GM12878 (cell line): ENCODE results near the gene RAPSN. TPM values are rescaled to one million over a fixed set of nuclear protein-coding genes. Genes with fewer than 3 reads are reported as not detected.
A peak's percentile ranks its signal among the peaks of the same experiment; 100 is the strongest.

ENCODE experiments used
- CEBPZ ChIP-seq: fragments of 150-350 bp; IDR thresholded peaks from 2 replicates; pipeline ENCODE4 v1.6.1; 2016; ENCODE audit warnings: low read depth, low read length
- CHD2 ChIP-seq: IDR thresholded peaks from 2 replicates; pipeline ENCODE4 v1.6.1; 2011; ENCODE audit warnings: low read depth, low read length, improper control_type of control experiment, borderline replicate concordance
- CREM ChIP-seq: IDR thresholded peaks from 2 replicates; pipeline ENCODE4 v1.6.1; 2014; ENCODE audit warnings: antibody characterized with exemption, low read depth
- DPF2 ChIP-seq: fragments of 450-650 bp; IDR thresholded peaks from 2 replicates; pipeline ENCODE4 v1.6.1; 2017; ENCODE audit warnings: mild to moderate bottlenecking
- EGR1 ChIP-seq, 2 experiments: IDR thresholded peaks; 1 replicate in 1 of 2; 2 replicates in 1 of 2; pipeline ENCODE4 v1.6.1; 2011 to 2012; ENCODE audit warnings: low read depth in 2 of 2, low read length in 2 of 2, borderline replicate concordance in 1 of 2, mild to moderate bottlenecking in 1 of 2, moderate library complexity in 1 of 2
- KDM1A ChIP-seq: fragments of 200-600 bp; sonication (generic); IDR thresholded peaks from 2 replicates; pipeline ENCODE4 v1.6.1; 2016; ENCODE audit warnings: borderline replicate concordance
- MYC ChIP-seq: IDR thresholded peaks from 2 replicates; pipeline ENCODE4 v1.6.1; 2011; ENCODE audit warnings: mild to moderate bottlenecking, low read length, moderate library complexity, inconsistent platforms; ENCODE audit not compliant: insufficient read depth, insufficient replicate concordance, insufficient read length, severe bottlenecking
- NFYB ChIP-seq: IDR thresholded peaks from 2 replicates; pipeline ENCODE4 v1.6.1; 2011; ENCODE audit warnings: low read depth, mild to moderate bottlenecking, low read length, improper control_type of control experiment, moderate library complexity; ENCODE audit not compliant: insufficient read depth
- PAX5 ChIP-seq: IDR thresholded peaks from 2 replicates; pipeline ENCODE4 v1.6.1; 2011; ENCODE audit warnings: low read depth, low read length, borderline replicate concordance
- RELB ChIP-seq: fragments of 450-650 bp; IDR thresholded peaks from 2 replicates; pipeline ENCODE4 v1.6.1; 2017; ENCODE audit warnings: low read depth, mild to moderate bottlenecking, moderate library complexity
- RUNX3 ChIP-seq: IDR thresholded peaks from 2 replicates; pipeline ENCODE4 v1.6.1; 2012; ENCODE audit warnings: low read length, inconsistent platforms
- USF2 ChIP-seq: IDR thresholded peaks from 2 replicates; pipeline ENCODE4 v1.6.1; 2011; ENCODE audit warnings: low read depth, low read length, improper control_type of control experiment, borderline replicate concordance
- ZNF384 ChIP-seq: IDR thresholded peaks from 2 replicates; pipeline ENCODE4 v1.6.1; 2012; ENCODE audit warnings: low read depth, mild to moderate bottlenecking, low read length, improper control_type of control experiment, borderline replicate concordance
- ZNF622 ChIP-seq: fragments of 450-650 bp; IDR thresholded peaks from 2 replicates; pipeline ENCODE4 v1.6.1; 2017; ENCODE audit warnings: mild to moderate bottlenecking, inconsistent platforms
- polyA plus RNA-seq, 11 experiments: library from polyadenylated mRNA; depleted of rRNA in 4 of 11; unstranded in 6 of 11; stranded (reverse) in 5 of 11; fragments of >200 nt; fragmentation: Nextera tagmentation in 4 of 11; fragmentation: Illumina TruSeq in 1 of 11; extraction: Ambion mirVana in 4 of 11; extraction: Trizol in 1 of 11; gene quantifications; 1 replicate in 1 of 11; 2 replicates in 10 of 11; pipeline versions ENCODE4 v1.2.1 to v1.2.3, GENCODE V29; 2011 to 2016; ENCODE audit warnings: inconsistent platforms in 2 of 11, missing spikeins in 2 of 11, low read depth in 1 of 11
- total RNA-seq, 4 experiments: library from RNA; depleted of rRNA in 3 of 4; stranded (reverse); fragments of >200 nt in 3 of 4; fragmentation: Illumina TruSeq in 1 of 4; extraction: Trizol in 1 of 4; gene quantifications; 2 replicates each; pipeline versions ENCODE4 v1.2.1 to v1.2.3, GENCODE V29; 2013 to 2021
- TF ChIP-seq, protein P1 (sequence below), 3 experiments: IDR thresholded peaks in 2 of 3; conservative IDR thresholded peaks in 1 of 3; 2 replicates each; pipeline ENCODE4 v1.5.1; 2011; ENCODE audit warnings: low read depth in 3 of 3, low read length in 3 of 3, mild to moderate bottlenecking in 3 of 3, control low read depth in 2 of 3, moderate library complexity in 2 of 3, inconsistent platforms in 1 of 3, mixed read lengths in 1 of 3; ENCODE audit not compliant: control insufficient read depth in 2 of 3, insufficient read depth in 1 of 3; ENCODE audit errors: extremely low read depth in 1 of 3
- TF ChIP-seq, protein P2 (sequence below): fragments of 450-650 bp; IDR thresholded peaks from 2 replicates; pipeline ENCODE4 v1.6.1; 2017; ENCODE audit warnings: borderline replicate concordance

Gene RAPSN
- total and polyA plus RNA-seq, 10 of the 15 experiments (the other 5 are each of a cell fraction or from before 2014, with no cell fraction given): 0.08 to 0.23 (median 0.14) TPM; not detected in 6

GRCh38 chr11:47394322-47395222, 54.4 kb downstream of the RAPSN start (continued):
- peak; percentile 72 for TF ChIP-seq MYC
- TF ChIP-seq ZNF622: no peak
- peak; percentile 61; the same call in 1 of the 2 replicates for TF ChIP-seq CHD2
- peak in 1 of 2 experiments; percentile 61; a peak in 1 of 3 replicates for TF ChIP-seq EGR1 (IDR thresholded peaks at IDR 0.05; ENCODE audit: borderline replicate concordance in 1 of 2, low read depth in 2 of 2, low read length in 2 of 2)
- peak; percentile 69; the same call in 1 of the 2 replicates for TF ChIP-seq DPF2
- TF ChIP-seq RELB: 0 out of 2 replicates have a peak, but pooled peaks have one; percentile 34
- TF ChIP-seq, protein P1, sequence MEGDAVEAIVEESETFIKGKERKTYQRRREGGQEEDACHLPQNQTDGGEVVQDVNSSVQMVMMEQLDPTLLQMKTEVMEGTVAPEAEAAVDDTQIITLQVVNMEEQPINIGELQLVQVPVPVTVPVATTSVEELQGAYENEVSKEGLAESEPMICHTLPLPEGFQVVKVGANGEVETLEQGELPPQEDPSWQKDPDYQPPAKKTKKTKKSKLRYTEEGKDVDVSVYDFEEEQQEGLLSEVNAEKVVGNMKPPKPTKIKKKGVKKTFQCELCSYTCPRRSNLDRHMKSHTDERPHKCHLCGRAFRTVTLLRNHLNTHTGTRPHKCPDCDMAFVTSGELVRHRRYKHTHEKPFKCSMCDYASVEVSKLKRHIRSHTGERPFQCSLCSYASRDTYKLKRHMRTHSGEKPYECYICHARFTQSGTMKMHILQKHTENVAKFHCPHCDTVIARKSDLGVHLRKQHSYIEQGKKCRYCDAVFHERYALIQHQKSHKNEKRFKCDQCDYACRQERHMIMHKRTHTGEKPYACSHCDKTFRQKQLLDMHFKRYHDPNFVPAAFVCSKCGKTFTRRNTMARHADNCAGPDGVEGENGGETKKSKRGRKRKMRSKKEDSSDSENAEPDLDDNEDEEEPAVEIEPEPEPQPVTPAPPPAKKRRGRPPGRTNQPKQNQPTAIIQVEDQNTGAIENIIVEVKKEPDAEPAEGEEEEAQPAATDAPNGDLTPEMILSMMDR (IDR thresholded peaks at IDR 0.05 in 2 of 3, conservative IDR thresholded peaks at IDR 0.05 in 1 of 3; ENCODE audit: control insufficient read depth in 2 of 3, extremely low read depth in 1 of 3, insufficient read depth in 1 of 3, low read depth in 3 of 3, low read length in 3 of 3): no peak
- TF ChIP-seq CREM: peak; percentile 57; the same call in 1 of the 2 replicates
- no peak for TF ChIP-seq CEBPZ
- TF ChIP-seq, protein P2, sequence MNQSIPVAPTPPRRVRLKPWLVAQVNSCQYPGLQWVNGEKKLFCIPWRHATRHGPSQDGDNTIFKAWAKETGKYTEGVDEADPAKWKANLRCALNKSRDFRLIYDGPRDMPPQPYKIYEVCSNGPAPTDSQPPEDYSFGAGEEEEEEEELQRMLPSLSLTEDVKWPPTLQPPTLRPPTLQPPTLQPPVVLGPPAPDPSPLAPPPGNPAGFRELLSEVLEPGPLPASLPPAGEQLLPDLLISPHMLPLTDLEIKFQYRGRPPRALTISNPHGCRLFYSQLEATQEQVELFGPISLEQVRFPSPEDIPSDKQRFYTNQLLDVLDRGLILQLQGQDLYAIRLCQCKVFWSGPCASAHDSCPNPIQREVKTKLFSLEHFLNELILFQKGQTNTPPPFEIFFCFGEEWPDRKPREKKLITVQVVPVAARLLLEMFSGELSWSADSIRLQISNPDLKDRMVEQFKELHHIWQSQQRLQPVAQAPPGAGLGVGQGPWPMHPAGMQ: no peak
- peak; percentile 87 for TF ChIP-seq RUNX3
- TF ChIP-seq PAX5: peak; percentile 65; the same call in 1 of the 2 replicates
- TF ChIP-seq KDM1A: no peak
- no peak for TF ChIP-seq ZNF384
- TF ChIP-seq USF2: no peak
- TF ChIP-seq NFYB: no peak
